CD4-positive, alpha-beta memory T cell (primary cell): ENCODE data around the gene PROSER1. TPM values are rescaled to one million over a fixed set of nuclear protein-coding genes. Genes with fewer than 3 reads are reported as not detected.

Source experiments
- CTCF ChIA-PET: fragments of 350-600 bp; sonication (Branson Sonifier 250); formaldehyde crosslinking; loops from one replicate; lab custom pipeline; 2021; ENCODE audit warnings: inconsistent platforms; ENCODE audit not compliant: partially characterized antibody; lab: Charles Lee
- POLR2A ChIA-PET: fragments of 350-600 bp; sonication (Branson Sonifier 250); formaldehyde crosslinking; loops from one replicate; lab custom pipeline; 2021; ENCODE audit not compliant: partially characterized antibody; lab: Charles Lee
- DNase-seq, 5 donors: peaks; one replicate each; pipeline versions ENCODE4 v3.0.0 to v3.0.0-alpha.2; 2020 to 2022; ENCODE audit warnings: mixed read lengths in 1 of 5
- H3K27ac ChIP-seq: one replicate; pipeline ENCODE4 v1.7.0; 2013; ENCODE audit warnings: low read depth, low read length
- H3K27me3 ChIP-seq: 2 replicates; pipeline ENCODE4 v1.7.0; 2013; ENCODE audit warnings: mild to moderate bottlenecking, low read length, moderate library complexity; ENCODE audit not compliant: insufficient read depth
- H3K36me3 ChIP-seq: 2 replicates; pipeline ENCODE4 v1.7.0; 2013; ENCODE audit warnings: mild to moderate bottlenecking, low read length, moderate library complexity; ENCODE audit not compliant: insufficient read depth
- H3K4me1 ChIP-seq: 2 replicates; pipeline ENCODE4 v1.7.0; 2013; ENCODE audit warnings: mild to moderate bottlenecking, low read length, moderate library complexity; ENCODE audit not compliant: insufficient read depth
- H3K4me3 ChIP-seq, 2 donors: one replicate each; pipeline ENCODE4 v1.7.0; 2013; ENCODE audit warnings: low read length in 2 of 2, mild to moderate bottlenecking in 1 of 2
- H3K9me3 ChIP-seq, 2 donors: one replicate each; pipeline ENCODE4 v1.7.0; 2013; ENCODE audit warnings: low read length in 2 of 2, control low read depth in 1 of 2; ENCODE audit not compliant: control insufficient read depth in 1 of 2
- H3K27ac Mint-ChIP-seq, 7 donors: one replicate each; pipeline ENCODE4 v1.8.0; 2020 to 2021; ENCODE audit warnings: mixed read lengths in 7 of 7, mild to moderate bottlenecking in 6 of 7, inconsistent platforms in 3 of 7, moderate library complexity in 3 of 7
- H3K27me3 Mint-ChIP-seq, 2 donors: one replicate each; pipeline ENCODE4 v1.8.0; 2020 to 2021; ENCODE audit warnings: mixed read lengths in 2 of 2
- H3K36me3 Mint-ChIP-seq, 2 donors: one replicate each; pipeline ENCODE4 v1.8.0; 2020 to 2021; ENCODE audit warnings: mixed read lengths in 2 of 2, inconsistent platforms in 1 of 2, mild to moderate bottlenecking in 1 of 2
- H3K4me1 Mint-ChIP-seq, 4 donors: one replicate each; pipeline ENCODE4 v1.8.0; 2020 to 2021; ENCODE audit warnings: mixed read lengths in 4 of 4, mild to moderate bottlenecking in 1 of 4
- H3K4me3 Mint-ChIP-seq, 8 donors: one replicate each; pipeline ENCODE4 v1.8.0; 2020 to 2021; ENCODE audit warnings: mixed read lengths in 8 of 8, mild to moderate bottlenecking in 7 of 8, moderate library complexity in 6 of 8, inconsistent platforms in 3 of 8
- H3K9me3 Mint-ChIP-seq, 8 donors: one replicate each; pipeline ENCODE4 v1.8.0; 2020 to 2021; ENCODE audit warnings: mixed read lengths in 8 of 8, mild to moderate bottlenecking in 5 of 8, inconsistent platforms in 3 of 8, moderate library complexity in 1 of 8
- intact Hi-C: fragments of 100-400 bp; cut with micrococcal nuclease; formaldehyde crosslinking; loops from one replicate; pipeline ENCODE4 v1.15.1; 2023
- polyA plus RNA-seq, 2 donors: library from polyadenylated mRNA; unstranded; fragments of 300-500 nt; fragmentation: Illumina TruSeq; gene quantifications; one replicate each; pipeline ENCODE4 v1.2.3, GENCODE V29; 2021
- total RNA-seq, 2 experiments: library from RNA; stranded (reverse); gene quantifications; one replicate each; pipeline ENCODE4 v1.2.3, GENCODE V29; 2021

The PROSER1 gene
- total and polyA plus RNA-seq, 4 experiments from 2014 or later: 3.5 to 49.5 (median 34.4) TPM

- no peaks in the 10 kb centered on the region for H3K27me3 Mint-ChIP-seq
- H3K4me3 Mint-ChIP-seq: no peak overlapping the region
- intact Hi-C loops: no loop called here
- DNase-seq: no peak
- CTCF ChIA-PET: no interaction called here
- H3K36me3 ChIP-seq: no peaks in the 10 kb centered on the region
- H3K36me3 Mint-ChIP-seq: peaks cover 14 to 19% of the 10 kb centered on the region in 2 donors
- no peaks in the 10 kb centered on the region for H3K9me3 ChIP-seq
- H3K27ac Mint-ChIP-seq: no peak overlapping the region
- peaks cover 0 to 2% (median 0%) of the 10 kb centered on the region in 8 donors for H3K9me3 Mint-ChIP-seq
- H3K4me1 ChIP-seq: no peaks in the 10 kb centered on the region
- H3K27ac ChIP-seq: no peak overlapping the region
- no peaks in the 10 kb centered on the region for H3K27me3 ChIP-seq
- peaks cover 10 to 22% (median 17%) of the 10 kb centered on the region in 4 donors for H3K4me1 Mint-ChIP-seq
- H3K4me3 ChIP-seq: no peak overlapping the region
- POLR2A ChIA-PET: no interaction called here
These were observed 16.2 kb upstream of the PROSER1 start for GRCh38 chr13:39054112-39054511.

GRCh38 chr13:39052944-39053343 is 15.1 kb upstream of the PROSER1 start:
- ChIA-PET CTCF (no interaction called here), POLR2A (no interaction called here)
- intact Hi-C loops: no loop called here

GRCh38 chr13:39051157-39051556 is 13.3 kb upstream of the PROSER1 start:
- no peak overlapping the region for H3K27ac ChIP-seq
- intact Hi-C loops: loop anchor here (1.0 to 2.0 kb wide), 2 partner anchors 561 to 626 kb away; no protein-coding TSS in a partner anchor
- ChIA-PET POLR2A (interaction anchor here (1.0 kb wide), 1 partner anchor 13 kb away, joined by 5 read pairs; the partner anchor contains the start of genes NHLRC3 and PROSER1), CTCF (interaction anchor here (0.6 to 2.3 kb wide), 4 partner anchors 9 to 565 kb away, joined by 3 to 18 read pairs (median 3); partner anchors contain the start of gene NHLRC3)
- peaks cover 4 to 12% (median 7%) of the 10 kb centered on the region in 4 donors for H3K4me1 Mint-ChIP-seq
- DNase-seq: peak in 4 of 5 donors; percentile 19 to 26 (median 22)
- no peaks in the 10 kb centered on the region for H3K4me1 ChIP-seq
- H3K9me3 Mint-ChIP-seq: peaks cover 0 to 2% (median 0%) of the 10 kb centered on the region in 8 donors
- H3K36me3 ChIP-seq: no peaks in the 10 kb centered on the region
- peaks cover 7 to 29% of the 10 kb centered on the region in 2 donors for H3K36me3 Mint-ChIP-seq
- no peak overlapping the region for H3K4me3 ChIP-seq
- H3K4me3 Mint-ChIP-seq: no peak overlapping the region
- no peaks in the 10 kb centered on the region for H3K9me3 ChIP-seq
- no peaks in the 10 kb centered on the region for H3K27me3 Mint-ChIP-seq
- no peak overlapping the region for H3K27ac Mint-ChIP-seq
- H3K27me3 ChIP-seq: no peaks in the 10 kb centered on the region

More at GRCh38 chr13:39052944-39053343, 15.1 kb upstream of the PROSER1 start:
- Histone ChIP-seq H3K27me3 (no peaks in the 10 kb centered on the region), H3K9me3 (no peaks in the 10 kb centered on the region), H3K4me1 (no peaks in the 10 kb centered on the region), H3K36me3 (no peaks in the 10 kb centered on the region), H3K4me3 (no peak overlapping the region), H3K27ac (no peak overlapping the region)
- Mint-ChIP-seq H3K4me3 (no peak overlapping the region), H3K27me3 (no peaks in the 10 kb centered on the region), H3K36me3 (peaks cover 13 to 23% of the 10 kb centered on the region in 2 donors), H3K4me1 (peaks cover 11 to 18% (median 13%) of the 10 kb centered on the region in 4 donors), H3K9me3 (peaks cover 0 to 2% (median 0%) of the 10 kb centered on the region in 8 donors), H3K27ac (no peak overlapping the region)
- no peak for DNase-seq

GRCh38 chr13:39049274-39049673 is 11.4 kb upstream of the PROSER1 start:
- no peak overlapping the region for H3K27ac Mint-ChIP-seq
- peaks cover 10 to 33% of the 10 kb centered on the region in 2 donors for H3K36me3 Mint-ChIP-seq
- Histone ChIP-seq H3K9me3 (no peaks in the 10 kb centered on the region), H3K4me3 (no peak overlapping the region), H3K27me3 (no peaks in the 10 kb centered on the region), H3K36me3 (no peaks in the 10 kb centered on the region), H3K27ac (no peak overlapping the region), H3K4me1 (no peaks in the 10 kb centered on the region)
- CTCF ChIA-PET: interaction anchor here (1.3 to 1.6 kb wide), 2 partner anchors 11 to 560 kb away, joined by 6 to 8 read pairs; partner anchors contain the start of genes NHLRC3 and PROSER1
- no peaks in the 10 kb centered on the region for H3K27me3 Mint-ChIP-seq
- H3K4me1 Mint-ChIP-seq: peaks cover 2 to 9% (median 4%) of the 10 kb centered on the region in 4 donors
- intact Hi-C loops: no loop called here
- POLR2A ChIA-PET: interaction anchor here (1.7 kb wide), 1 partner anchor 11 kb away, joined by 7 read pairs; the partner anchor contains the start of genes NHLRC3 and PROSER1
- DNase-seq: no peak
- H3K9me3 Mint-ChIP-seq: no peaks in the 10 kb centered on the region
- no peak overlapping the region for H3K4me3 Mint-ChIP-seq

- H3K27ac ChIP-seq: no peak overlapping the region
- H3K4me3 ChIP-seq: no peak overlapping the region
- POLR2A ChIA-PET: interaction anchor here (1.7 kb wide), 1 partner anchor 11 kb away, joined by 7 read pairs; the partner anchor contains the start of genes NHLRC3 and PROSER1
- no peaks in the 10 kb centered on the region for H3K27me3 ChIP-seq
- CTCF ChIA-PET: interaction anchor here (1.3 to 1.6 kb wide), 3 partner anchors 11 to 563 kb away, joined by 6 to 8 read pairs (median 8); partner anchors contain the start of genes NHLRC3 and PROSER1
- intact Hi-C loops: no loop called here
- no peak for DNase-seq
- peak overlapping the region in 1 of 8 donors; percentile 55 for H3K4me3 Mint-ChIP-seq
- H3K4me1 ChIP-seq: no peaks in the 10 kb centered on the region
- H3K4me1 Mint-ChIP-seq: peaks cover under 1 to 5% (median 3%) of the 10 kb centered on the region in 4 donors
- peaks cover 14 to 34% of the 10 kb centered on the region in 2 donors for H3K36me3 Mint-ChIP-seq
- no peaks in the 10 kb centered on the region for H3K9me3 ChIP-seq
- H3K36me3 ChIP-seq: no peaks in the 10 kb centered on the region
- no peaks in the 10 kb centered on the region for H3K27me3 Mint-ChIP-seq
- H3K27ac Mint-ChIP-seq: peak overlapping the region in 1 of 7 donors; percentile 20
- H3K9me3 Mint-ChIP-seq: no peaks in the 10 kb centered on the region
These were observed 10.9 kb upstream of the PROSER1 start for GRCh38 chr13:39048806-39049205.

- peaks cover 11 to 37% of the 10 kb centered on the region in 2 donors for H3K36me3 Mint-ChIP-seq
- H3K4me1 ChIP-seq: no peaks in the 10 kb centered on the region
- CTCF ChIA-PET: interaction anchor here (0.6 to 2.0 kb wide), 6 partner anchors 9 to 565 kb away, joined by 3 to 8 read pairs (median 4); partner anchors contain the start of gene PROSER1
- no peaks in the 10 kb centered on the region for H3K27me3 Mint-ChIP-seq
- H3K9me3 ChIP-seq: no peaks in the 10 kb centered on the region
- POLR2A ChIA-PET: interaction anchor here (1.7 kb wide), 1 partner anchor 9 kb away, joined by 7 read pairs; the partner anchor contains the start of genes NHLRC3 and PROSER1
- H3K36me3 ChIP-seq: no peaks in the 10 kb centered on the region
- H3K9me3 Mint-ChIP-seq: no peaks in the 10 kb centered on the region
- H3K4me3 Mint-ChIP-seq: no peak overlapping the region
- H3K4me3 ChIP-seq: no peak overlapping the region
- intact Hi-C loops: no loop called here
- DNase-seq: no peak
- no peak overlapping the region for H3K27ac ChIP-seq
- peak overlapping the region in 1 of 7 donors; percentile 29 for H3K27ac Mint-ChIP-seq
- peaks cover 0 to 4% (median 3%) of the 10 kb centered on the region in 4 donors for H3K4me1 Mint-ChIP-seq
- no peaks in the 10 kb centered on the region for H3K27me3 ChIP-seq
These were observed 9.7 kb upstream of the PROSER1 start for GRCh38 chr13:39047560-39047959.

- Histone ChIP-seq H3K4me1 (peaks cover 13% of the 10 kb centered on the region), H3K9me3 (no peaks in the 10 kb centered on the region), H3K27ac (no peak overlapping the region), H3K36me3 (no peaks in the 10 kb centered on the region), H3K27me3 (no peaks in the 10 kb centered on the region), H3K4me3 (no peak overlapping the region)
- Mint-ChIP-seq H3K9me3 (no peaks in the 10 kb centered on the region), H3K27me3 (no peaks in the 10 kb centered on the region), H3K27ac (peak overlapping the region in 2 of 7 donors; percentile 3 to 58), H3K4me1 (peaks cover 6 to 16% (median 12%) of the 10 kb centered on the region in 4 donors), H3K4me3 (no peak overlapping the region), H3K36me3 (peaks cover 11 to 36% of the 10 kb centered on the region in 2 donors)
- no peak for DNase-seq
- ChIA-PET CTCF (no interaction called here), POLR2A (no interaction called here)
- intact Hi-C loops: no loop called here
These were observed 6.6 kb upstream of the PROSER1 start for GRCh38 chr13:39044536-39044935.
